ENCODE measurements around the gene KRT25. TPM values are rescaled to one million over a fixed set of nuclear protein-coding genes. Genes with fewer than 3 reads are reported as not detected.

The KRT25 gene
- total and polyA plus RNA-seq, 2 donors (not counting 3 experiments of a cell fraction or from before 2014, with no cell fraction given) = not detected

DNA sequence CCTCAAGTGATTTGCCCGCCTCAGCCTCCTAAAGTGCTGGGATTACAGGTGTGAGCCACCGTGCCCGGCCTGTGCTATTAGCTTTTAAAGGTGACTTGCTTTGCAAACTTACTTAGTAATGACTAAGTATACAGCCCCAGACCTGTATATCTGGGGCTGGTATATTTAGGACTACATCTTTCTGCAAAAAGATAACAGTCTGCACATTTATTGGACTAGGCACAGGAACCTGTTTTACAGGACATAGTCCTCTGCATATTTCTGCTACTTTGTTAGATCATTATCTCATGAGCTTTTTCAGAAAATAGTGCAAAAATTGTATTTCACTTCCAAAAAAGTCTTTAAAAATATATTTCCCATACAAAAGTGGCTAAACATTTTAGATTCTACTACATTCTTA is 52.9 kb downstream of the KRT25 start:
- H3K4me2 ChIP-seq (ENCODE audit: insufficient read depth, low read length) = no peak overlapping the region
- POLR2A ChIA-PET = no interaction called here
- H3K4me1 ChIP-seq (ENCODE audit: control insufficient read depth, extremely low read depth, insufficient read depth, low read length) = peaks cover 1% of the 10 kb centered on the region
- no peaks in the 10 kb centered on the region for H3K79me2 ChIP-seq (ENCODE audit: control insufficient read depth, insufficient read depth, low read length)
- no peak overlapping the region for H3K9ac ChIP-seq (replicated peaks; ENCODE audit: extremely low read depth, insufficient read depth, low read length)
- TF ChIP-seq POLR2A (IDR thresholded peaks at IDR 0.05; ENCODE audit: low read depth, low read length) (no peak), MYC (IDR thresholded peaks at IDR 0.05; ENCODE audit: low read depth, low read length) (no peak)
- no peak overlapping the region for H3K4me3 ChIP-seq (replicated peaks in 1 of 3; ENCODE audit: insufficient read depth in 1 of 3, low read depth in 1 of 3, low read length in 3 of 3)
- no peak for DNase-seq (ENCODE audit: low read depth, low spot score)
- intact Hi-C loops (cut with micrococcal nuclease) (no loop called here), dilution Hi-C loops (cut with MboI; ENCODE audit: extremely low pct_ligation_motif_present, low sequenced_read_pairs) (no loop called here)
- CTCF ChIA-PET = interaction anchor here (1.1 kb wide), 1 partner anchor 14 kb away, joined by 3 read pairs; no protein-coding TSS in a partner anchor
- H3K36me3 ChIP-seq (ENCODE audit: control insufficient read depth in 2 of 2, extremely low read depth in 1 of 2, insufficient read depth in 2 of 2, low read length in 2 of 2) = no peaks in the 10 kb centered on the region
- no peak overlapping the region for H2AFZ ChIP-seq (ENCODE audit: low read depth, low read length)
- BruUV-seq (replicated peaks) = no TSS peak
- H4K20me1 ChIP-seq (replicated peaks; ENCODE audit: control insufficient read depth, extremely low read depth, insufficient read depth, low read length) = no peaks in the 10 kb centered on the region
- H3K9me1 ChIP-seq (replicated peaks; ENCODE audit: control insufficient read depth, extremely low read depth, insufficient read depth, low read length) = no peaks in the 10 kb centered on the region
- H3K27ac ChIP-seq (ENCODE audit: insufficient read depth, low read depth, low read length) = no peak overlapping the region
- FAIRE-seq = no peak
- no peaks in the 10 kb centered on the region for H3K9me3 ChIP-seq (replicated peaks; ENCODE audit: control insufficient read depth, insufficient read depth, low read length)
- H3K27me3 ChIP-seq (ENCODE audit: control insufficient read depth in 2 of 2, insufficient read depth in 2 of 2, low read length in 2 of 2) = peaks cover 3 to 10% of the 10 kb centered on the region in 2 experiments

GRCh38 chr17:40699853-40700252 is 55.3 kb downstream of the KRT25 start:
- Histone ChIP-seq H3K9ac (replicated peaks; ENCODE audit: extremely low read depth, insufficient read depth, low read length) (no peak overlapping the region), H3K36me3 (ENCODE audit: control insufficient read depth in 2 of 2, extremely low read depth in 1 of 2, insufficient read depth in 2 of 2, low read length in 2 of 2) (no peaks in the 10 kb centered on the region), H3K79me2 (ENCODE audit: control insufficient read depth, insufficient read depth, low read length) (no peaks in the 10 kb centered on the region), H3K4me3 (replicated peaks in 1 of 3; ENCODE audit: insufficient read depth in 1 of 3, low read depth in 1 of 3, low read length in 3 of 3) (no peak overlapping the region), H3K4me1 (ENCODE audit: control insufficient read depth, extremely low read depth, insufficient read depth, low read length) (no peaks in the 10 kb centered on the region), H3K9me1 (replicated peaks; ENCODE audit: control insufficient read depth, extremely low read depth, insufficient read depth, low read length) (no peaks in the 10 kb centered on the region), H3K27ac (ENCODE audit: insufficient read depth, low read depth, low read length) (no peak overlapping the region), H4K20me1 (replicated peaks; ENCODE audit: control insufficient read depth, extremely low read depth, insufficient read depth, low read length) (no peaks in the 10 kb centered on the region), H3K9me3 (replicated peaks; ENCODE audit: control insufficient read depth, insufficient read depth, low read length) (no peaks in the 10 kb centered on the region), H2AFZ (ENCODE audit: low read depth, low read length) (no peak overlapping the region), H3K27me3 (ENCODE audit: control insufficient read depth in 2 of 2, insufficient read depth in 2 of 2, low read length in 2 of 2) (peaks cover 0 to 6% of the 10 kb centered on the region in 2 experiments), H3K4me2 (ENCODE audit: insufficient read depth, low read length) (no peak overlapping the region)
- FAIRE-seq (no peak), DNase-seq (ENCODE audit: low read depth, low spot score) (no peak)
- intact Hi-C loops (cut with micrococcal nuclease) (no loop called here), dilution Hi-C loops (cut with MboI; ENCODE audit: extremely low pct_ligation_motif_present, low sequenced_read_pairs) (no loop called here)
- POLR2A ChIA-PET = no interaction called here
- CTCF ChIA-PET = no interaction called here
- TF ChIP-seq POLR2A (IDR thresholded peaks at IDR 0.05; ENCODE audit: low read depth, low read length) (no peak), EZH2 (IDR thresholded peaks at IDR 0.05; ENCODE audit: borderline replicate concordance, low read depth, low read length, severe bottlenecking) (no peak), FOS (IDR thresholded peaks at IDR 0.05; ENCODE audit: borderline replicate concordance, insufficient read depth, low read length) (no peak), MYC (IDR thresholded peaks at IDR 0.05; ENCODE audit: low read depth, low read length) (no peak), CTCF (IDR thresholded peaks at IDR 0.05; ENCODE audit: extremely low read depth in 1 of 2, insufficient read depth in 1 of 2, low read depth in 1 of 2, low read length in 2 of 2) (no peak)
- no TSS peak for BruUV-seq (replicated peaks)

Measured in endothelial cell of umbilical vein (primary cell).